Endothelial cell of umbilical vein (primary cell): ENCODE data around the gene SAMMSON. TPM values are rescaled to one million over a fixed set of nuclear protein-coding genes. Genes with fewer than 3 reads are reported as not detected.

ENCODE experiments used
- BruUV-seq: library from RNA; stranded (reverse); fragments of 400-500 nt; replicated peaks from 2 replicates; lab custom pipeline; 2021; lab: Mats Ljungman, UMichigan
- CTCF ChIA-PET: fragments of 300-600, 350-600 bp; sonication (Branson Sonifier 250); formaldehyde crosslinking; loops from one replicate; lab custom pipeline; 2021; ENCODE audit warnings: antibody characterized with exemption, inconsistent platforms; lab: Charles Lee
- POLR2A ChIA-PET: fragments of 300-600, 350-600 bp; sonication (Branson Sonifier 250); formaldehyde crosslinking; loops from one replicate; lab custom pipeline; 2021; ENCODE audit warnings: antibody characterized with exemption, inconsistent platforms; lab: Charles Lee
- DNase-seq: peaks from one replicate; pipeline ENCODE4 v3.0.0-alpha.2; 2011; ENCODE audit warnings: low read depth, low spot score
- FAIRE-seq: peaks from 2 replicates; lab custom pipeline; 2011; peaks lifted over from hg19 to GRCh38; lab: Jason Lieb, UNC
- H2AFZ ChIP-seq: 2 replicates; pipeline ENCODE4 v1.6.0; 2012; ENCODE audit warnings: low read depth, low read length, control low read depth, inconsistent platforms
- H3K27ac ChIP-seq: 2 replicates; pipeline ENCODE4 v1.5.1; 2011; ENCODE audit warnings: low read depth, mild to moderate bottlenecking, control low read depth, low read length, moderate library complexity; ENCODE audit not compliant: insufficient read depth
- H3K27me3 ChIP-seq, 2 experiments: 2 replicates each; pipeline versions ENCODE4 v1.6.0 to v1.6.1; 2011; ENCODE audit warnings: low read length in 2 of 2, mixed read lengths in 1 of 2; ENCODE audit not compliant: control insufficient read depth in 2 of 2, insufficient read depth in 2 of 2
- H3K36me3 ChIP-seq, 2 experiments: 2 replicates in 1 of 2; 3 replicates in 1 of 2; pipeline ENCODE4 v1.5.1; 2011; ENCODE audit warnings: low read length in 2 of 2, mild to moderate bottlenecking in 1 of 2, moderate library complexity in 1 of 2; ENCODE audit not compliant: control insufficient read depth in 2 of 2, insufficient read depth in 2 of 2; ENCODE audit errors: extremely low read depth in 1 of 2
- H3K4me1 ChIP-seq: 3 replicates; pipeline ENCODE4 v1.5.1; 2011; ENCODE audit warnings: mild to moderate bottlenecking, low read length; ENCODE audit not compliant: control insufficient read depth, insufficient read depth; ENCODE audit errors: extremely low read depth
- H3K4me2 ChIP-seq: 2 replicates; pipeline ENCODE4 v1.6.1; 2011; ENCODE audit warnings: low read length, control low read depth, mixed read lengths; ENCODE audit not compliant: insufficient read depth
- H3K4me3 ChIP-seq, 3 experiments: fragments of 200-600 bp in 1 of 3; sonication (generic), shearing (Covaris generic) in 1 of 3; replicated peaks in 1 of 3; 2 replicates each; pipeline ENCODE4 v1.5.1; 2011 to 2016; ENCODE audit warnings: control low read depth in 3 of 3, low read length in 3 of 3, mild to moderate bottlenecking in 2 of 3, inconsistent platforms in 1 of 3, low read depth in 1 of 3, moderate library complexity in 1 of 3; ENCODE audit not compliant: insufficient read depth in 1 of 3
- H3K79me2 ChIP-seq: 2 replicates; pipeline ENCODE4 v1.6.0; 2012; ENCODE audit warnings: low read length, inconsistent platforms; ENCODE audit not compliant: control insufficient read depth, insufficient read depth
- H3K9ac ChIP-seq: replicated peaks from 2 replicates; pipeline ENCODE3; 2011; ENCODE audit warnings: low read length, control low read depth; ENCODE audit not compliant: insufficient read depth; ENCODE audit errors: extremely low read depth
- H3K9me1 ChIP-seq: replicated peaks from 3 replicates; pipeline ENCODE4 v1.6.0; 2011; ENCODE audit warnings: mild to moderate bottlenecking, low read length; ENCODE audit not compliant: control insufficient read depth, insufficient read depth; ENCODE audit errors: extremely low read depth
- H3K9me3 ChIP-seq: replicated peaks from 2 replicates; pipeline ENCODE4 v1.5.1; 2012; ENCODE audit warnings: low read length, inconsistent platforms; ENCODE audit not compliant: control insufficient read depth, insufficient read depth
- H4K20me1 ChIP-seq: replicated peaks from 2 replicates; pipeline ENCODE3; 2011; ENCODE audit warnings: mild to moderate bottlenecking, low read length; ENCODE audit not compliant: control insufficient read depth, insufficient read depth; ENCODE audit errors: extremely low read depth
- EZH2 ChIP-seq: IDR thresholded peaks from 2 replicates; pipeline ENCODE4 v1.6.1; 2012; ENCODE audit warnings: borderline replicate concordance, low read depth, mild to moderate bottlenecking, moderate library complexity, low read length, inconsistent platforms; ENCODE audit not compliant: severe bottlenecking
- FOS ChIP-seq: IDR thresholded peaks from 2 replicates; pipeline ENCODE4 v1.6.1; 2011; ENCODE audit warnings: mild to moderate bottlenecking, low read length, moderate library complexity, borderline replicate concordance; ENCODE audit not compliant: insufficient read depth
- GATA2 ChIP-seq: IDR thresholded peaks from 2 replicates; pipeline ENCODE4 v1.7.0; 2011; ENCODE audit warnings: low read depth, mild to moderate bottlenecking, moderate library complexity, mixed read lengths, low read length; ENCODE audit not compliant: insufficient read length, insufficient read depth
- JUN ChIP-seq: IDR thresholded peaks from 2 replicates; pipeline ENCODE4 v1.6.1; 2011; ENCODE audit warnings: borderline replicate concordance, low read depth; ENCODE audit not compliant: insufficient read length, insufficient read depth
- MYC ChIP-seq: IDR thresholded peaks from one replicate; pipeline ENCODE4 v1.6.1; 2011; ENCODE audit warnings: mild to moderate bottlenecking, low read depth, low read length
- POLR2A ChIP-seq: IDR thresholded peaks from 2 replicates; pipeline ENCODE4 v1.6.1; 2012; ENCODE audit warnings: low read depth, mild to moderate bottlenecking, control low read depth, low read length
- POLR2AphosphoS5 ChIP-seq: IDR thresholded peaks from 2 replicates; pipeline ENCODE4 v1.6.1; 2012; ENCODE audit warnings: low read depth, mild to moderate bottlenecking, control low read depth, low read length, moderate library complexity; ENCODE audit not compliant: insufficient read depth
- dilution Hi-C: fragments of 300-500 bp; cut with MboI; formaldehyde crosslinking; loops from one replicate; pipeline ENCODE4 v1.15.0; 2019; ENCODE audit warnings: low sequenced_read_pairs; ENCODE audit not compliant: extremely low pct_ligation_motif_present
- intact Hi-C: fragments of 100-400 bp; cut with micrococcal nuclease; formaldehyde crosslinking; loops from one replicate; pipeline ENCODE4 v1.10.0; 2022
- polyA plus RNA-seq, 4 experiments: library from polyadenylated mRNA; depleted of rRNA in 3 of 4; stranded (reverse) in 3 of 4; unstranded in 1 of 4; fragments of >200 nt; gene quantifications; 2 replicates each; pipeline versions ENCODE4 v1.2.1 to v1.2.3, GENCODE V29; 2011 to 2012; ENCODE audit warnings: missing spikeins in 1 of 4
- total RNA-seq: library from RNA; stranded (reverse); gene quantifications from 2 replicates; pipeline ENCODE4 v1.2.3, GENCODE V29; 2021
- TF ChIP-seq, protein P1 (sequence below): IDR thresholded peaks from 2 replicates; pipeline ENCODE4 v1.6.1; 2011; ENCODE audit not compliant: insufficient read depth, insufficient read length
- TF ChIP-seq, protein P2 (sequence below), 2 donors: IDR thresholded peaks; 1 replicate in 1 of 2; 2 replicates in 1 of 2; pipeline ENCODE4 v1.5.1; 2011; ENCODE audit warnings: low read length in 2 of 2, mild to moderate bottlenecking in 2 of 2, moderate library complexity in 2 of 2, control low read depth in 1 of 2, inconsistent platforms in 1 of 2, low read depth in 1 of 2; ENCODE audit not compliant: insufficient read depth in 1 of 2; ENCODE audit errors: extremely low read depth in 1 of 2

The SAMMSON gene
- total and polyA plus RNA-seq, 2 donors (not counting 3 experiments of a cell fraction or from before 2014, with no cell fraction given): not detected

DNA sequence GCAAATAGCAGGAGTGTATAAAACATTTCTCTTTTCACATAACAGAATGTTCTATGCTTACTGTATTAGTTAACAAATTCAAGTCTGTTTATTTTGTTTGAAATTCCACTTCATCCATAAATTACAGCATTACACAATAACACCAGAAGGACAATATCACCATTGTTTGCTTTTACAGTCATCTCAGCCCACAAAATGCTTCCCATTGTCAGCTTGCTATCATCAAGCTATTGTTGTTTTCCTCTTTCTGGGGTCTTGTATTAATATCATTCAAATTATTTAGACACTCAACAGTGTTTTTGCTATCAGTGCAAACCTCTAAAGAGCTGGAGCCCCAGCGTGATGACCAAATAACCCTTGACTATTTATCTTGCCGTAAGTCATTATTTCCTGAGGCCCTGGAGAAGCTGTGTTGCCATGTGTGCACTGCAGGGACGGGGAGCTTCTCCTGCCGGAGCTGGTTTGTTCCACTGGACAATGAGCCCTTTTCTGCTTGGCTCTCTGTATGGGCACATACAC lies 1.1 kb downstream of the SAMMSON start:
- Histone ChIP-seq H3K9me1 (no peaks in the 10 kb centered on the region), H3K4me3 (no peak overlapping the region), H3K9me3 (no peaks in the 10 kb centered on the region), H4K20me1 (no peaks in the 10 kb centered on the region), H3K79me2 (no peaks in the 10 kb centered on the region), H2AFZ (no peak overlapping the region), H3K9ac (no peak overlapping the region), H3K4me2 (no peak overlapping the region), H3K27ac (no peak overlapping the region), H3K27me3 (no peaks in the 10 kb centered on the region), H3K4me1 (no peaks in the 10 kb centered on the region), H3K36me3 (no peaks in the 10 kb centered on the region)
- dilution Hi-C loops: no loop called here
- TF ChIP-seq GATA2 (no peak), MYC (no peak), POLR2AphosphoS5 (no peak), POLR2A (no peak), EZH2 (no peak), FOS (no peak), JUN (no peak)
- TF ChIP-seq, protein P1, sequence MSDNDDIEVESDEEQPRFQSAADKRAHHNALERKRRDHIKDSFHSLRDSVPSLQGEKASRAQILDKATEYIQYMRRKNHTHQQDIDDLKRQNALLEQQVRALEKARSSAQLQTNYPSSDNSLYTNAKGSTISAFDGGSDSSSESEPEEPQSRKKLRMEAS: no peak
- TF ChIP-seq, protein P2, sequence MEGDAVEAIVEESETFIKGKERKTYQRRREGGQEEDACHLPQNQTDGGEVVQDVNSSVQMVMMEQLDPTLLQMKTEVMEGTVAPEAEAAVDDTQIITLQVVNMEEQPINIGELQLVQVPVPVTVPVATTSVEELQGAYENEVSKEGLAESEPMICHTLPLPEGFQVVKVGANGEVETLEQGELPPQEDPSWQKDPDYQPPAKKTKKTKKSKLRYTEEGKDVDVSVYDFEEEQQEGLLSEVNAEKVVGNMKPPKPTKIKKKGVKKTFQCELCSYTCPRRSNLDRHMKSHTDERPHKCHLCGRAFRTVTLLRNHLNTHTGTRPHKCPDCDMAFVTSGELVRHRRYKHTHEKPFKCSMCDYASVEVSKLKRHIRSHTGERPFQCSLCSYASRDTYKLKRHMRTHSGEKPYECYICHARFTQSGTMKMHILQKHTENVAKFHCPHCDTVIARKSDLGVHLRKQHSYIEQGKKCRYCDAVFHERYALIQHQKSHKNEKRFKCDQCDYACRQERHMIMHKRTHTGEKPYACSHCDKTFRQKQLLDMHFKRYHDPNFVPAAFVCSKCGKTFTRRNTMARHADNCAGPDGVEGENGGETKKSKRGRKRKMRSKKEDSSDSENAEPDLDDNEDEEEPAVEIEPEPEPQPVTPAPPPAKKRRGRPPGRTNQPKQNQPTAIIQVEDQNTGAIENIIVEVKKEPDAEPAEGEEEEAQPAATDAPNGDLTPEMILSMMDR (IDR thresholded peaks at IDR 0.05; ENCODE audit: extremely low read depth in 1 of 2, insufficient read depth in 1 of 2, low read depth in 1 of 2, low read length in 2 of 2): no peak
- no TSS peak for BruUV-seq
- intact Hi-C loops: no loop called here
- no peak for DNase-seq
- POLR2A ChIA-PET: no interaction called here
- no peak for FAIRE-seq
- CTCF ChIA-PET: no interaction called here
